Right hindlimb (tissue), 1 donor: ENCODE measurements around the gene ZFP3.
"Not testable (repeated sequence)": the region's sequence is repeated elsewhere in the genome, so short reads cannot be mapped to it uniquely, and the experiment has no call there.

ENCODE experiments used
- DNase-seq: peaks from one replicate; pipeline ENCODE4 v3.0.0-alpha.2; 2018

ZFP3 gene

DNA sequence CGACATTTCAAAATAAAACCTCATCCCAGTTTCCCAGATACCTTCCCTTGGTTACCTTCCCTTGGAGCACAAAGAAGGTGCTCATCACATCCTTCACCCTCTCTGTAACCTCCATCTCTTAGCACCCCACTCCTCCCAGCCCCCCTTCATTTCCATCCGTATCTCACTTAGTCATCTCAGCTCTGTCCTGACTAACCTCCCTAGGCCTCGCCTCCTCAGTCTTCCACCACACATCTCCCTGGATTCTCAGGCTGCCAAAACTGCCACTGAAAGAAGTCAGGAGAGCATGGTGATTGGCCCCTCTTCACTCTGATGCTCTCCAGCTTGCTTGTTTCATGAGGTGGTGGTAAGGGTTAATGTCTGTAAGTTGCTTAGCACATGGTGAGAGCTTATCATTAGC, 2.3 kb downstream of the ZFP3 start:
- DNase-seq, result no peak

DNA sequence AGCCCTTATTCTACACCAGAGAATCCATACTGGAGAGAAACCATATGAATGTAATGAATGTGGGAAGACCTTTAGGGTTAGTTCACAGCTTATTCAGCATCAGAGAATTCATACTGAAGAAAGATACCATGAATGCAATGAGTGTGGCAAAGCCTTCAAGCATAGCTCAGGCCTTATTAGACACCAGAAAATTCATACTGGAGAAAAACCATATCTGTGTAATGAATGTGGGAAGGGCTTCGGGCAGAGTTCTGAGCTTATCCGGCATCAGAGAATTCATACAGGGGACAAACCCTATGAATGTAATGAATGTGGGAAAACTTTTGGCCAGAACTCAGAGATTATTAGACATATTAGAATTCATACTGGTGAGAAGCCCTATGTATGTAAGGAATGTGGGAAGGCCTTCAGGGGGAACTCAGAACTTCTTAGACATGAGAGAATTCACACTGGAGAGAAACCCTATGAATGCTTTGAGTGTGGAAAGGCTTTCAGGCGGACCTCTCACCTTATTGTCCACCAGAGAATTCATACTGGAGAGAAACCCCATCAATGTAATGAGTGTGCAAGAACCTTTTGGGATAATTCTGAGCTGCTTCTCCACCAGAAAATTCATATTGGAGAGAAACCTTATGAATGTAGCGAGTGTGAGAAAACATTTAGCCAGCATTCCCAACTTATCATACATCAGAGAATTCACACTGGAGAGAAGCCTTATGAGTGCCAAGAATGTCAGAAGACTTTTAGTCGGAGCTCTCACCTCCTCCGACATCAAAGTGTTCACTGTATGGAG, 14.1 kb downstream of the ZFP3 start:
- DNase-seq, result no peak

DNA sequence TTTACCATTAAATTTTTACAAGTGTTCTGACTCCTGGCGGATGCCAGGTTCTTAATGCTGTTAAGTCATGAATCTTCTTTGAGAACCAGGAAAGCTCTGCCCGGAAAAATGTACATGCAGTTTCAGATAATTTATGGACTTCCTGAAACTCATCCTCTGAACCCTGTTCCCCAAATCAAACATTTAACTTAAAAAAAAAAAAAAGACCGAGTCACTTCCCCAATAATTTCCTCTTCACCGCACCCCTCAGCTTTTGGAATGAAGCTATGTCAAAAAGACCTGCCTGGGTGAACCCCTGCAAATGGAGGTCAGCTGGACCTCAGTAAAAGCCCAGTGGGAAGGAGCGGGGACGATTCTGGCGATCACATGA, 18.4 kb downstream of the ZFP3 start:
- no peak for DNase-seq

DNA sequence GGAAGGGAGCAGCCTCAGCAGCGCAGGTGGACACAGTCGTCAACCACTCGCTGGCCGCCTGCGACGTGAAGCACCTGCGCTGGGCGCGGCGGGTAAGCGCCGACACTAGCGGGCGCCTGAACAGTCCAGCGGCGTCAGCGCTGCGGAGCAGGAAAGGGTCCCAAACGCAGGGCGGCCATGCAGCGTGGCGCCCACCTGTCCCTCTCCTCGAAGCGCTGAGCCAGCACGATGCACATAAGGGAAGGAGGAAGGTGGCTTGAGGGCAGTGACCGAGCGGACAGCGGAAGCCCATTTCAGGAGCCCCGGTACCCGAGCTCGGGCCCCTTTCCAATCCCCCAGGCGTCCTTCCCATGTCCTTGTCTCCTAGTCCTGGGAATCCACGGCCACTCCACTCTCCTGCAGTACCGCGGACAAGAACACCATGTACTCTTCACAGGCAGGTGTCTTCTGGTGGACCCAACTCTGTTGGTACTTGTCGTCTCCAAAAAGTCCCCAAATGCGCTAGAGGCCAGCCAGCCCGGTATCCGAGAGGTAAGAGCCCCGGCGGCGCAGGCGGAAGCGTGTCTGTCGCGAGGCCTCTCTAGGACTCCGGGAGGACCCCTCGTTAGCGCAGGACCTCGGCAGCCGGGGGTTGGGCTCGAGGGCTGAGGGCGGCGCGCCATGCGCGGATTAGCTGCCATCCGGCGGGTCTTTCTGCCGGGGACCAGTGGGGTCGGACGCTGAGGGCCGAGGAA, 19.0 kb downstream of the ZFP3 start:
- DNase-seq, result peak; percentile 89

DNA sequence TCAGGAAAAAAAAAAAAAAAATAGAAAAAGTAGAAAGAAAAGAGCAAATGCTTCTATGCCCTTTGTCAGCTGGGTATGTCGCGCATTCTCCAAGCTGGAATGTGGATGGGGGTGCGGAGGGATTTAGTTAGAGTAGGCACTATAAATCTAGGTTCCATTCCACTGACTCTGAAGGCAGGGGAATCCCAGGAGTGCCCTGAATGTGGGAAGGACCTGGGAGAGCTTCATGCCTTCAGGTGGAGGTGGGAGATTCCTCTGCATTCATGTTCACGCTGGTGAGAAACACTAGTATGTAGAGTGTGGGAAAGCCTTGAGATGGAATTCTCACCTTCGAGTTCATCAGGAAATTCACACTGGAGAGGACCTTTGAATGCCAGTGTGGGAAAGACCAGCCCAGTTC, 21.0 kb downstream of the ZFP3 start:
- no peak for DNase-seq

DNA sequence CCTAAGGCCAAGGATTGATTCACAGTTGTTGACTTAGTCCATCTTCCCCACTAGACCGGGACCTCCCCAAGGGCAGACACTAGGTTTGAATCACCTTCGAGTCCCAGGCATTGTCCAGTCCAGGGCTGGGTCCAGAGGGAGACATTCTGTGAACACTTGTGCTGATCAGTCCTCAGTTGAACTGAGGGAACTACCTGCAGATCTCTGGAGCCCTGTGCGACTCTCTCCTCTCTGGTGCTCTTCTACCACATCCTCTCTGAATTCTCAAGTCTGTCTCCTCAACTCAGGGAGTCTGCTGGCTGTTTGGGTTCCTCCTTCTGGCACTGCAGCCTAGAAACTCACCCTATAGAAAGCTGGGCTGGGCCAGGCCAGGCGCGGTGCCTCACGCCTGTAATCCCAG, 22.6 kb downstream of the ZFP3 start:
- no peak for DNase-seq

DNA sequence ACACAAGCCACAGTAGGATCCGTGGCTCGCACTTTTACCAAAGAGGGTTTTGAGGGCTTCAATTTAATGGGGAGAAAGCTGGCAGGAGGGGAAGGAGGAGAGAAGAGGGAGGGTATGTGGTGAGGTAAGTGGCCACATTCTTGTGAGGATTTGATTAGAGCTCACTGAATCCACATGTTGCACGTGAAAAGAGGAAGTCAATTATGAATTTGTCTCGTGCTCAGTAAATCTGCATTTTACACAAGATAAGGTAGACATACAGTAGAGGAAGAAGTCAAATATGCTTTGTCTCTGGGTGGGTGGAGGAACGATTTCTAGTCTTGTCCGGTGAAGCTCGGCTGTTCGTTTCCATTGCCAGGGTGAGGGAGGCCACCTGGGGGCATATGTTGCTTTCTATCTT, 32.5 kb downstream of the ZFP3 start:
- DNase-seq, result no peak

DNA sequence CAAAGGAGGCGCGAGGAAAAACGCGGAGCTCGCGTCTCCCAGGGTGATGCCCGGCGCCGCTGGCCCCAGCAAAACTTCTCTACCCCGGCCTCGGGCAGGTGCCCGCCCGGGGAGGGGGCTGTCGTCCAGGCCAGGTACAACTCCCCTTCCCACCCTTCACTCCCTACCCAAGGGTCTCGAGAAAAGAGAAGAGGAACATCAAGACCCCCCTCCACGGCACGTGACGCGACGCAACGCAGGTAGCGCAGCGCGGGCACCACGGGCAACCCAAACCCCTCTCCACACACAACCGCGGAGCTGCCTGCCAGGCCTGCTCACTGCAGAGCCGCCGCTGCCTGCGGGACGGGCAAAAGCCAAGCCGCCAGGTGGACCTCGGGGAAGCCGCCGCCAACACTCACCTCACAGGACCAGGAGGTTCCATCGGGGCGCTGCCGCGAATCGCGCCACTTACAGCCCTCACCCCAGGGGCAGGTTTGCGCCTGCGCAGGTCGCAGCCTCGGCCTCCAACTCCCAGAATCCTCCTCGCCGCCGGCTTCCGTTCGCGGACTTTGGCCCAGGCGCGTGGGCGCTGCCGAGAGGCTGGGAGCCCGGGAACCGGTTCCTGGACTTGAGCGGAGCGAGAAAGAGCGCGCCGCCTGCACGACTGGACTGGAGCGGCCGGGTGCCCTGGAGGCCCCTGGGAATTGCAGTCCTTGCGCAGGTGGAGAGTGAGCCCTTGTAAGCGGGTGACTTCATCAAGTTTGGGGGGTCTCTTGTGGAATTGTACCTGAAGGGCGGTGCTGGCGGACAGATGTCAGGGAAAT, 33.3 kb downstream of the ZFP3 start, which contains the start of gene ZNF232:
Gene ZNF232, minus strand, starts transcription at position 477 of the 803 bp plus-strand sequence. Its CDS starts 56 bp downstream, at position 421.
- peak; percentile 94 for DNase-seq

DNA sequence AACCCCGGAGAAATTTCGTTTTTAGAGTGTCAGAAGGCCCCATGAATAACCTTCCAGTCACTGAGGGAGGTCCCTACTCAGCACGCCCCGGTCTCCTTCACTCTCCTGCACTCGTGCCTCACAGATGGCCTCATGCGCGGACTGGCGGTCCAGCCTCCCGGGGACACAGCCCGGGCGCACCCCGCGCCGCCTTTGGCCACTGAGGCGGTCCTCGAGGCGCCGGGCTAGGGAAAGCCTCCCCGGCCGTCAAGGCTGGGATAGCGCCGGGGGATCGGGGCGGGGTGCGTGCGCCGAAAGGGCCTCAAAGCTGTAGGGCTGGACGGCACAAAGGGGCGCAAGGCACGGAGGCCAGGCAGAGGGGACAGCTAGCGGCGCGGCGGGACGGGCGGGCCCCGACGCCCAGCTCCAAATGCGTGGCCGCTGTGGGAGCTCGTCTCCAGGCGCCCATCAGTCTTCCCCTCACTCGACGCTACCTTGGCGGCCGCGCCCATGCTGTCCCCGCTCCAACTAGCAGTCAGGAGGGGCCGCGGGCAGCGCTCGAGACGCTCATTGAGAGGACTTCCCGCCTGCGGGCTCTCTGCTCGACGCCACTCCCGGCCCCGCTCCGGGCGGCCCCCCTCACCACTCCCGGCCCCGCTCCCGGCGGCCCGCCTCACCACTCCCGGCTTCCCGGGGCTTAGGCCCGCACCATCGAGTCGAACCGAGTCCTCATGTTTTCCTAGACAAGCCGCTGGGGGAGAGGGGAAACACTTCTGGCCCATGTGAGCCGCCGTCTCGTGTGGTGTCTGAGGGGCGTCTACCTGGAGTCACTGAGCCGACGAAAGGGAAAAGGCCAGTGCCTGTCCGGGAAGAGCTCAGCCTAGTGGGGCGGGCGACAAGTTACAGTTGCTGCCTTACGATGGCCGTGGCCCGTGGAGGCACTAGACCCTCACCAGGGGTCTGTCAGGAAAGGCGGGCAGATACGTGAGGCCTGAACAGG, 37.7 kb downstream of the ZFP3 start, which contains the start of gene USP6:
Gene USP6, plus strand, starts transcription at position 360 of the 979 bp plus-strand sequence. CDS start 14,336 bp downstream, outside the sequence.
- no peak for DNase-seq

DNA sequence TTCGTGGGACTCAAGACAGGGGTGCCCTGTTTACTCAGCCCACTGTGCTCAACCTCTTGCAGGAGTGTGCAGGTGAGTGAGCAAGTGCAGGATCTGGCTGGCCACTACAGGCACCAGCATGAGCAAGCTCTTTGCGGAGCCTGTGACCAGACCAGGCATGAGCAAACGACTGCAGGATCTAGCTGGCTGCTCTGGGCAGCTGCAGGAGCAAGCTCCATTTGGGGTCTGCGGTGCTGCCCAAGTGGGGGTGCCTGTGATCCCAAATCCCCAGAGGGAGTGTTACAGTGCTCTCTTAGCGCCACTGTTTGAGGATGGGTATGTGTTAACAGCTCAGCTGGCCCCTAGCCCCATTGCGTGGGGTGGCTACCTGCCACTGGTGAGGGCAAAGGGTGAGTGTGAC, 40.0 kb downstream of the ZFP3 start:
- no peak for DNase-seq

DNA sequence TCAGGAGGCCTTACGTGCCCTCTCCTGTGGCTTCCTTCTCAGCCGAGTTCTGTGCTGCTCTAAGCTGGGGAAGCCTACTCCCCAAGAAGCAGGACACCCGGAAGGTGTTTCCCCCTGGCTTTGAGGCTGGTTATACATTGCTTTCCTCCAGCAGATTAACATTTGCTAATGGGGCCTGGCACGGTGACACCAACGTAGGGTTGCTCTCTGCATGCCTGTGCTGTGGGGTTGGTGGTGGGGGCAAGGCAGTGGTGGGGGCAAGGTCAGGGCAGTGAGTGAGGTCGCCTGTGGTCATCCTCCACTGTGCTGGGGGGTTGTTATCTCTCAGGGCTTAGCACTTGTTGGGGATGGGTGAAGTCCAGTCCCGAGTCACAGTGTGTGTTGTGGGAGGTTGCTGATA, 41.8 kb downstream of the ZFP3 start:
- DNase-seq, result no peak

DNA sequence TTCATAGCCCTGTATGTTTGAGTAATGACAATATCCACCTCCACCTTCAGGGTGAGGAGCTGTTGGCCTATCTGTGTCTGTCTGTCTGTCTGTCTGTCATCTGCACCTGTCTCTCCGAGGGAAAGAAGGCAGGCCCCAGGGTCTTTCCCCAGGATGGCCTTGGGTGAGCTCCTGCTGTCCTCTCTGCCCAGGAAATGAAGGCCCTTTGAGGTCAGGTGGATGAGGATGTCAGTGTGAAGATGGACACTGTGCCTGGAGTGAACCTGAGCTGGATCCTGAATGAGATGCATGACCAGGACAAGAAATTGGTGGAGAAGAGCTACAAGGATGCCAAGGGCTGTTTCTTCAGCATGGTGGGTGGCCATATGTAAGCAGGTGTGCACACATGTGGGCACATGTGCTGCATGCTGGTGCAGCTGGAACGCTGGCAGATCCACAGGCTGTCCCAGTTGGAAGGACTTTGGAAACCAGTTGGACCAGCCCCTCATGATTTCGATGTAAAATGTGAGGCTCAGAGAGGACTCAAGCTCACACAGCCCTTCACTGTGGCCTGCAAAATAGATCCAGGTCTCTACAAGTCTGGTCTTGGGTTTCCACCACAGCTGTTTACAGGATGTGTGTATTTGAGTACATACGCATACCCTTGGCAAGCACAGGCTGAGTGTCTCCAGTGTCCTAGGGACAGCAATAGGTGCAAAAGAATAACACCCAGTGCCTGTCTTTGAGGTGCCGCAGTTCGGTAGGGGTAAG, 42.3 kb downstream of the ZFP3 start:
- DNase-seq, result not testable (repeated sequence)

DNA sequence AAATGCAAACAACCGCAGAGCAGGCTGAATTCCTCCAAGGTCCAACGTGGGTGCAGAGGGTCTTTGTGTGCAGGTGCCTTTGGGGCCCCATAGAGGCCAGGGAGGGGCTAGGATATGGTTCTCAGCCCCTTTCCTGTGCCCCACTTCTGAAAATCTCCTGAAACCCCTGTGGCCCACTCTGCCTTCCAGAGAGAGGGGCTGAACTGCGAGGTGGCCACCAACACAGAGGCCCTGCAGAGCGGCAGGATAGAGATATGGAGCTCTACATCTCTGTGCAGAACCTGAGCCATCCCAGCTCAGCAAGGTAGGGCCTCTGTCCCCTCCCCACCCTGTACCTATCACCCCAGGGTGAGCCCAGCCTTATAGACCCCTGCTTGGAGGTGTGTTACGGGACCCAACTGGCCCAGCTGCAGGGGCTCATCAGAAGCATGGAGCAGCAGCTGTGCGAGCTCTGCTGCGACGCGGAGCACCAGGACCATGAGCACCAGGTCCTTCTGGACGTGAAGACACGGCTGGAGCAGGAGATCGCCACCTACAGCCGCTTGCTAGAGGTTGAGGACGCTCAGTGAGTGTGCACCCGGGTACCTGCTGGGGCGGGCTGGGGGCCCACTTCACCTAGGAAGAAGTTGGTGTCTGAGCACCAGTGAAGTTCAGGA, 43.0 kb downstream of the ZFP3 start:
- DNase-seq, result no peak

DNA sequence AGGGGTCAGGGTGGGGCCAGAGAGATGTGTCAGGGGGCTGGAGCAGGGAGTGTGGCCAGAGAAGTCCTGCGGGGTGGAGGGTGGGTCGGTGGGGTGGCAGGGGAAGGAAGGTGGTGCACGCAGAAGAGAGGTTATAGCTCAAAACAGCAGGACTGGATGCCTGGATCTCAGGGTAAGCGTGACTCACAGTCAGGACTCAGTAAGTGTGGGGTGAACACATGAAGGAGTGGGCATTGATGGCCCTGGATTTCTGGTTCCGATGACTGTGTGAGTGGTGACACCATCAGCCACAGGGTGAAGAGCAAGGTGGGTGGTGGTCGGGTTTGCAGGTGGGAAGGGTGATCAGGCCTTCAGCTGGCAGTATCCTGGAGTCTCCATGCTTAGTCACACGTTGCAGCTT, 43.8 kb downstream of the ZFP3 start:
- DNase-seq, result not testable (repeated sequence)

DNA sequence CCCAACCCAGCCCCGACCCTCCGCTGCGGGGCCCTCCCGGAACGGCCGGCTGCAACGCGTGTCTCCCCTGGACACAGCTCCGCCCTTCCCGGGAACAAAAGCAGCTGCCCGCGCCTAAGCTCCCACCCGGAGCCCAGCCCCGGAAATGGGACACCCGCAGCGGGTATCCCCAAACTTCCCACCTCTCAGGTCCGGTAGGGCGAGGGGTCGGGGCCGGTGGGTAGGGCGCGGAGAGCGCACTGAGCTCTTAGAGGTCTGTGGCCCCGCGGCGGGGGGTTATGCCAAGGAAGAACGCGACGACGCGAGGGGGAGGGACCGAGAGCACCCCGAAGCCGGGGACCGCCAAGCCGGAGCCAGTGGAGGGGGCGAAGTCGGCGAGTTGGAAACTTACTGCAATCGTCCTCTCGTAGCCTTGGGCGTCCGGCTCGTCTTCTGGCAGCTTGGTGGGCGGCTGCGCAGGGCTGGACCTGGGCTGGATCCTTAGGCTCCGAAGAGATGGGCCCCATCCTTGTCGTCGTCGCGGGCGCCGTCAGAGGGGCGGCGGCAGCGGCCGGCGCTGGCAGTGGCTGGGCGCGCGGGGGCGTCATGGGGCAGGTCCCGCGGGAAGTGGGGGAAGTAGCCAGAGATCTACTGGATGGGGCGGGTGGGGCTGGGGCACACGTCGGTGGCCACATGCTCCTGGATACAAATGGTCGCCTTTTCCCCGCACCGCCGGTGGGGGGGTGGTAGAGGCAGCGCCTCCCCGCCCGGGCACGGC, 44.5 kb downstream of the ZFP3 start:
- DNase-seq, result peak; percentile 65

DNA sequence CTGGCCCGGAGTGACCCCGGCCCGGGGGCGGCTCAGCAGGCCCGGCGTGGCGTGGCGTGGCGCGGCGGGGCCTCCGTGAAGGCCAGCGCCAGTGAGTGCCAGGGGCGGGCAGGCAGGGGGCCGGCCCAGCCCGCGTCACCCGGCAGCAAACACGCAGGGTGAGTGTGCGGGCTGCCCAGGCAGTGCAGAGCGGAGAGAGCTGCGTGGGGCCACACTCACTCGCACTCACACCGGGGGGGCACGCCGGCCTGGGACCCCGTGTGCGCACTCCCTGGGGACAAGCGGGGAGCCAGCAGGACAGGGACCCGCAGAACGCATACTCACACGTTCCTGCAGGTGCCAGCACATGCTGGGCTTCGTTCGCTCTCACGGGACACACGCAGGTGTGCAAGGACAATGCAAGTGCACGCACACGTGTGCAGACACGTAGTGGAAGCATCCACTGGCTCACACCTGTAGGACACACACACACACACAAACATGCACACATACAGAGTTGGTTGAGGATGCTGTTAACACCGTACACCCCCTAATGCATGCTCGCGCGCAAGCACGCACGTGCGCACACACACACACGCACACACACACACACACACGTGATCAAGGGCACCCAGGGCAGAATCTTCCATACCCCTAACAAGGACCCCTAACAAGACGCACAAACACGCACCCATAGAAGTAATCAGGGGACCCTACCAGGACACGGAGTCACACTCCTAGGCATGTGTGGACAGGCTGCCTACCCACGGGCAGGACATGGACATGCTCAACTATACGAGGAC, 45.3 kb downstream of the ZFP3 start:
- DNase-seq, result no peak

DNA sequence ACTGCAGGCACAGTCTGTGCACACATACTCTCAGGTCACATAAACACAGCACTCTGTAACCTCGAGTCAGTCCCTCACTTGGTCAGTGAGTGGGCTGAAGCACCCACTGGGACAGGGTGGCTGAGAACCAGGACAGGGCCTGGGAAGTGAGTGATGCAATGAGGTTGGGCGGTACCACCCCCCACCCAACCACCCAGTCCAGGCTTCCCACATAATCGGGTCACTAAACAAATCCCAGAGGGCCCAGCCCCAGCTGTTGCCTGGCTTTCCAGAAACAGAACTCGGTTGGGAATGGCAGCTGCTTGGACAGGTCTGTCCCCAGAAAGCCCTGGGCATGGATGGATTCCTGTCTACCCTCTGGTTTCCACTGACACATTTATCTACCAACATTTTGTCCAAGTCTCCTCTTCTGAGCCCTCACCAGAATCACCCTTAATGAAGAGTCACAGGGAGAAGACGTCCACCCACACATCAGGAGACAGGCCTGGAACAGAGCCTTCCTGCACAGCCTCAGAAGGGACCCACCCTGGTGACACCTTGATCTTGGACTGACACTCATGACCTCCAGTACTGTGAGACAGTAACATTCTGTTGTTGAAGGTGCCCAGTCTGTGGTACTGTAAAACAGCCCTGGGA, 46.0 kb downstream of the ZFP3 start:
- DNase-seq, result not testable (repeated sequence)

DNA sequence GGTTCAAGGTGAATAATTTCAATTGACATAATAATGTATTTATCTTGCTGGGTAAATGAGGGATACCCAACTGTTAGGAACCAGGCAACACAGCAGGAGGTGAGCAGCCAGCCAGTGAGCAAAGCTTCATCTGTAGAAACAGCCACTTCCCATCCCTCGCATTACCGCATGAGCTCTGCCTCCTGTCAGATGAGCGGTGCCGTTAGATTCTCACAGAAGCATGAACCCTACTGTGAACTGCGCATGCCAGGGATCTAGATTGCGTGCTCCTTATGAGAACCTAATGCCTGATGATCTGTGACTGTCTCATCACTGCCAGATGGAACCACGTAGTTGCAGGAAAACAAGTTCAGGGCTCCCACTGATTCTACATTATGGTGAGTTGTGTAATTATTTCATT, 46.6 kb downstream of the ZFP3 start:
- DNase-seq, result not testable (repeated sequence)
